ENCODE measurements around the gene RCAN3. TPM values are rescaled to one million over a fixed set of nuclear protein-coding genes. Genes with fewer than 3 reads are reported as not detected.

The RCAN3 gene
- total and polyA plus RNA-seq, 2 of the 13 experiments (the other 11 are each of a cell fraction or from before 2014, with no cell fraction given), result 12.2 to 13.3 TPM

DNA sequence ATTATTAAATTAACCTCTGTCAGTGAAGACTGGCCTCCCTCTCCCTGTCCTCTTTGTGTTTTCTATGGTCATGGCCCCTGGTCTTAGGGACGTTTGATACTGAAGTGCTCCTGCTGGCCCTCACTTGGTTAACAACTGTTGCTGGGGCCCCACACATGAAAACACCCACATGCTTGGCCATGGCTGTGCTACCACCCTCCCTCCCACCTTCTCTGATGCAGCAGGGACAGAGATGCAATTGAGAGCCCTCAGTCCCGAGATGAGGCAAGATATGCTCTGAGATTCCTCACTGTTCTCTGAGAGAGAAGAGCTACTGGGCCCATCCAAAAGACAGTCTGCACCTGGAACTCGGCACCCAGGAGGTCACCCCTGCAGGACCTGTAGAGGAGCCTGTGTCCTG lies 86.6 kb downstream of the RCAN3 start:
- Histone ChIP-seq H3K27ac (ENCODE audit: extremely low read length, insufficient read depth, low read length) (no peak overlapping the region), H3K4me1 (ENCODE audit: insufficient read depth, low read length) (peaks cover 45% of the 10 kb centered on the region), H3K36me3 (replicated peaks in 1 of 2; ENCODE audit: control insufficient read depth in 1 of 2, insufficient read depth in 2 of 2, low read length in 2 of 2) (no peaks in the 10 kb centered on the region), H3K4me2 (ENCODE audit: low read depth, low read length) (no peak overlapping the region), H2AFZ (ENCODE audit: low read length) (no peak overlapping the region), H3K4me3 (replicated peaks in 1 of 3; ENCODE audit: insufficient read depth in 1 of 3, low read depth in 2 of 3, low read length in 3 of 3) (no peak overlapping the region), H3K79me2 (ENCODE audit: insufficient read depth, low read length) (no peaks in the 10 kb centered on the region), H4K20me1 (ENCODE audit: insufficient read depth, low read length) (no peaks in the 10 kb centered on the region), H3K27me3 (ENCODE audit: control insufficient read depth in 1 of 2, insufficient read depth in 2 of 2, low read length in 2 of 2) (no peaks in the 10 kb centered on the region), H3K9ac (ENCODE audit: insufficient read depth, low read depth, low read length) (no peak overlapping the region), H3K9me3 (ENCODE audit: low read length) (no peaks in the 10 kb centered on the region)
- intact Hi-C loops (cut with micrococcal nuclease; ENCODE audit: unreplicated experiment) (loop anchor here (5.0 kb wide), 1 partner anchor 48 kb away; no protein-coding TSS in a partner anchor), in situ Hi-C loops (cut with HindIII; ENCODE audit: extremely low pct_ligation_motif_present, low pct_unique_long_range_greater_than_20kb) (no loop called here)
- ATAC-seq, result no peak
- ChIA-PET CTCF (ENCODE audit: low intra/inter-chr PET ratio, low total read pairs) (no interaction called here), POLR2A (interaction anchor here (0.8 kb wide), 1 partner anchor 48 kb away, joined by 3 read pairs; no protein-coding TSS in a partner anchor)
- DNase-seq (ENCODE audit: low spot score), result no peak
- peak; percentile 23; the same call in 1 of the 2 replicates for TF ChIP-seq ZNF768 (CRISPR knock-in tag; IDR thresholded peaks at IDR 0.05)
- no peak for TF ChIP-seq GABPB1 (CRISPR knock-in tag; IDR thresholded peaks at IDR 0.05)
- 50% methylated on average over 2 of the region's 3 CpGs for WGBS (ENCODE audit: low lambda C conversion rate)
- no peak for FAIRE-seq
- no TSS peak for BruUV-seq (replicated peaks)

Other genes with a start within 250 kb of the RCAN3 start
- gene GRHL3, start 183.5 kb upstream of the RCAN3 start, total RNA-seq (2016; rRNA removed; fragmentation: Illumina TruSeq; extraction: Trizol), result not detected in 2 replicates
- not detected in 2 replicates for gene GRHL3, start 183.5 kb upstream of the RCAN3 start, polyA plus RNA-seq (2011; rRNA removed)
- gene STPG1, start 89.1 kb upstream of the RCAN3 start, total RNA-seq (2016; rRNA removed; fragmentation: Illumina TruSeq; extraction: Trizol), result 3.4 TPM in 2 replicates
- 4.2 and 4.3 TPM in 2 replicates for gene STPG1, start 89.1 kb upstream of the RCAN3 start, polyA plus RNA-seq (2011; rRNA removed)
- 5.6 and 5.8 TPM in 2 replicates for gene NIPAL3, start 87.0 kb upstream of the RCAN3 start, total RNA-seq (2016; rRNA removed; fragmentation: Illumina TruSeq; extraction: Trizol)
- gene NIPAL3, start 87.0 kb upstream of the RCAN3 start, polyA plus RNA-seq (2011; rRNA removed), result 8.5 and 8.6 TPM in 2 replicates
- gene NCMAP, start 53.3 kb downstream of the RCAN3 start, total RNA-seq (2016; rRNA removed; fragmentation: Illumina TruSeq; extraction: Trizol), result 2.7 and 2.9 TPM in 2 replicates
- 20.0 and 22.0 TPM in 2 replicates for gene NCMAP, start 53.3 kb downstream of the RCAN3 start, polyA plus RNA-seq (2011; rRNA removed)
- gene SRRM1, start 140.5 kb downstream of the RCAN3 start, total RNA-seq (2016; rRNA removed; fragmentation: Illumina TruSeq; extraction: Trizol), result 31.6 and 33.7 TPM in 2 replicates
- gene SRRM1, start 140.5 kb downstream of the RCAN3 start, polyA plus RNA-seq (2011; rRNA removed), result 44.5 and 46.8 TPM in 2 replicates
- gene CLIC4, start 242.6 kb downstream of the RCAN3 start, total RNA-seq (2016; rRNA removed; fragmentation: Illumina TruSeq; extraction: Trizol), result 77.4 and 120 TPM in 2 replicates
- gene CLIC4, start 242.6 kb downstream of the RCAN3 start, polyA plus RNA-seq (2011; rRNA removed), result 19.9 and 23.3 TPM in 2 replicates

All from HepG2 (cell line).